Esophagus muscularis mucosa (tissue), 3 donors: ENCODE data around the gene SLC39A13.

Experiments
- POLR2A ChIP-seq: fragments of 450-650 bp; IDR thresholded peaks from one replicate; pipeline ENCODE4 v1.6.1; 2017; ENCODE audit warnings: antibody characterized with exemption, moderate library complexity, mild to moderate bottlenecking, low read depth
- POLR2AphosphoS5 ChIP-seq, 2 donors: sonication (generic); formaldehyde crosslinking; IDR thresholded peaks; one replicate each; pipeline ENCODE4 v1.6.1; 2017; ENCODE audit warnings: antibody characterized with exemption in 2 of 2
- TF ChIP-seq, protein P1 (sequence below), 3 experiments: fragments of 200-600 bp in 2 of 3; fragments of 450-650 bp in 1 of 3; sonication (generic) in 2 of 3; IDR thresholded peaks; one replicate each; pipeline ENCODE4 v1.5.1; 2017 to 2019; ENCODE audit warnings: antibody characterized with exemption in 3 of 3, mild to moderate bottlenecking in 2 of 3, moderate library complexity in 1 of 3

DNA sequence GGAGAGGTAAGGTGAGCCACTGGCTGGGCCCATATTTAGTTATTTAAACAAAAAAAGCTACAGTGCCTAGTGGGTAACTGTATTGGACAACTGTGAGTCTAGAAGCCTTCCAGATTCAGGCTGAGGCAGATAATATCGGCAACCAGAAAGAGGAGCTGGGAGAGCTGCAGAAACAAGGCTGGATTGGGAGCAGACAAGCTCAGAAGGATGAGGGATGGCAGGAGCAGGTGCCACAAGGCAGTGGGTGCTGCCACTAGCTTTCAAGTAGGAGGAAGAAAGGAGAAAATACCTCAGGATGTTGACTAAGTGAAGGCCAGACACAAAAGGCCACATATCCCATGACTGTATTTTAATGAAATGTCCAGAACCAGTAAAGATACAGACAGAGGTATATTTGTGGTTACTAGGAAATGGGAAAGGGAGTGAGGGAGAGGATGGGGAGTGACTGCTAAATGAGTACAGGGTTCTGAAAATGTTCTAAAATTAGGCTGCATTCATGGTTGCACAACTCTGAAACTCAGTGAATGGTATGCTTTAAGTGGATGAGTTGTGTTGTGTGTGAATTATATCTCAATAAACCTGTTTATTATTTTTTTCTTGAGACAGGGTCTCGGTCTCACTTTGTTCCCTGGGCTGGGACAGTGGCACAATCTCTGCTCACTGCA is 52.3 kb downstream of the SLC39A13 start:
- TF ChIP-seq, protein P1, sequence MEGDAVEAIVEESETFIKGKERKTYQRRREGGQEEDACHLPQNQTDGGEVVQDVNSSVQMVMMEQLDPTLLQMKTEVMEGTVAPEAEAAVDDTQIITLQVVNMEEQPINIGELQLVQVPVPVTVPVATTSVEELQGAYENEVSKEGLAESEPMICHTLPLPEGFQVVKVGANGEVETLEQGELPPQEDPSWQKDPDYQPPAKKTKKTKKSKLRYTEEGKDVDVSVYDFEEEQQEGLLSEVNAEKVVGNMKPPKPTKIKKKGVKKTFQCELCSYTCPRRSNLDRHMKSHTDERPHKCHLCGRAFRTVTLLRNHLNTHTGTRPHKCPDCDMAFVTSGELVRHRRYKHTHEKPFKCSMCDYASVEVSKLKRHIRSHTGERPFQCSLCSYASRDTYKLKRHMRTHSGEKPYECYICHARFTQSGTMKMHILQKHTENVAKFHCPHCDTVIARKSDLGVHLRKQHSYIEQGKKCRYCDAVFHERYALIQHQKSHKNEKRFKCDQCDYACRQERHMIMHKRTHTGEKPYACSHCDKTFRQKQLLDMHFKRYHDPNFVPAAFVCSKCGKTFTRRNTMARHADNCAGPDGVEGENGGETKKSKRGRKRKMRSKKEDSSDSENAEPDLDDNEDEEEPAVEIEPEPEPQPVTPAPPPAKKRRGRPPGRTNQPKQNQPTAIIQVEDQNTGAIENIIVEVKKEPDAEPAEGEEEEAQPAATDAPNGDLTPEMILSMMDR (IDR thresholded peaks at IDR 0.05) = no peak
- TF ChIP-seq POLR2A (no peak), POLR2AphosphoS5 (IDR thresholded peaks at IDR 0.05) (no peak)
